IMR-90 (cell line): ENCODE results near the gene AGO1. TPM values are rescaled to one million over a fixed set of nuclear protein-coding genes. Genes with fewer than 3 reads are reported as not detected.

Experiments used
- ATAC-seq: fragments of 200-7000 bp; cut with Tn5 transposase; 2 replicates; pipeline ENCODE4 v1.9.1; 2020; ENCODE audit warnings: low read depth, mild to moderate bottlenecking, moderate library complexity
- BruUV-seq: library from RNA; stranded (reverse); fragments of 400-500 nt; replicated peaks from 2 replicates; lab custom pipeline; 2021; lab: Mats Ljungman, UMichigan
- CTCF ChIA-PET: fragments of 300-600 bp; formaldehyde crosslinking; extraction: SDS; loops from one replicate; lab custom pipeline; 2021; ENCODE audit warnings: antibody characterized with exemption; lab: Yijun Ruan, JAX
- POLR2A ChIA-PET: fragments of 300-600 bp; sonication (Branson Sonifier 250); formaldehyde crosslinking; loops from one replicate; lab custom pipeline; 2022; ENCODE audit warnings: antibody characterized with exemption; ENCODE audit not compliant: unreplicated experiment; lab: Charles Lee
- DNase-seq: peaks from one replicate; pipeline ENCODE4 v3.0.0; 2013
- H2AFZ ChIP-seq: replicated peaks from 2 replicates; pipeline ENCODE3; 2013; ENCODE audit warnings: low read length, mild to moderate bottlenecking; ENCODE audit not compliant: poor library complexity
- H2AK5ac ChIP-seq: 2 replicates; pipeline ENCODE4 v1.6.1; 2013; ENCODE audit warnings: low read depth, low read length, inconsistent platforms
- H2AK9ac ChIP-seq: replicated peaks from 2 replicates; pipeline ENCODE3; 2013; ENCODE audit warnings: mild to moderate bottlenecking, low read depth, low read length, moderate library complexity; ENCODE audit not compliant: poor library complexity
- H2BK120ac ChIP-seq: 2 replicates; pipeline ENCODE4 v1.6.1; 2013; ENCODE audit warnings: low read depth, low read length, inconsistent platforms
- H2BK15ac ChIP-seq: 3 replicates; pipeline ENCODE4 v1.6.1; 2013; ENCODE audit warnings: low read depth, low read length, inconsistent platforms
- H2BK20ac ChIP-seq: 2 replicates; pipeline ENCODE4 v1.6.1; 2013; ENCODE audit warnings: low read depth, mild to moderate bottlenecking, inconsistent platforms, low read length, moderate library complexity
- H2BK5ac ChIP-seq: 2 replicates; pipeline ENCODE4 v1.6.1; 2013; ENCODE audit warnings: mild to moderate bottlenecking, low read depth, low read length, inconsistent platforms; ENCODE audit not compliant: poor library complexity, severe bottlenecking
- H3K14ac ChIP-seq: replicated peaks from 2 replicates; pipeline ENCODE4 v1.6.1; 2013; ENCODE audit warnings: low read depth, low read length, inconsistent platforms
- H3K18ac ChIP-seq: 2 replicates; pipeline ENCODE4 v1.6.1; 2013; ENCODE audit warnings: low read depth, low read length, control low read depth
- H3K23ac ChIP-seq: 2 replicates; pipeline ENCODE4 v1.6.1; 2013; ENCODE audit warnings: low read depth, low read length, inconsistent platforms
- H3K27ac ChIP-seq: 2 replicates; pipeline ENCODE4 v1.5.1; 2013; ENCODE audit warnings: mild to moderate bottlenecking, control low read depth, low read length; ENCODE audit not compliant: insufficient read depth
- H3K27me3 ChIP-seq: 2 replicates; pipeline ENCODE4 v1.6.1; 2013; ENCODE audit warnings: low read length; ENCODE audit not compliant: control insufficient read depth, insufficient read depth
- H3K36me3 ChIP-seq: 2 replicates; pipeline ENCODE4 v1.6.1; 2013; ENCODE audit warnings: low read length, mixed read lengths; ENCODE audit not compliant: control insufficient read depth, insufficient read depth
- H3K4ac ChIP-seq: 2 replicates; pipeline ENCODE4 v1.6.1; 2013; ENCODE audit warnings: low read depth, low read length, inconsistent platforms
- H3K4me1 ChIP-seq: 2 replicates; pipeline ENCODE4 v1.6.1; 2013; ENCODE audit warnings: low read length, mixed read lengths; ENCODE audit not compliant: control insufficient read depth, insufficient read depth
- H3K4me2 ChIP-seq: 2 replicates; pipeline ENCODE4 v1.6.1; 2013; ENCODE audit warnings: low read depth, mild to moderate bottlenecking, control low read depth, low read length, moderate library complexity
- H3K4me3 ChIP-seq: 2 replicates; pipeline ENCODE4 v1.5.1; 2013; ENCODE audit warnings: low read depth, mild to moderate bottlenecking, control low read depth, low read length, moderate library complexity; ENCODE audit not compliant: insufficient read depth
- H3K56ac ChIP-seq: 2 replicates; pipeline ENCODE4 v1.6.1; 2013; ENCODE audit warnings: low read length, inconsistent platforms; ENCODE audit not compliant: insufficient read depth; ENCODE audit errors: extremely low read depth
- H3K79me1 ChIP-seq, 2 experiments: 2 replicates each; pipeline ENCODE4 v1.6.1; 2013; ENCODE audit warnings: low read length in 2 of 2, inconsistent platforms in 1 of 2, low read depth in 1 of 2
- H3K9ac ChIP-seq: 2 replicates; pipeline ENCODE4 v1.6.1; 2013; ENCODE audit warnings: low read depth, low read length, control low read depth
- H3K9me1 ChIP-seq: 2 replicates; pipeline ENCODE4 v1.6.1; 2013; ENCODE audit warnings: low read length, inconsistent platforms; ENCODE audit not compliant: insufficient read depth
- H3K9me3 ChIP-seq: 2 replicates; pipeline ENCODE4 v1.6.1; 2013; ENCODE audit warnings: low read length; ENCODE audit not compliant: control insufficient read depth, insufficient read depth
- H4K20me1 ChIP-seq: 2 replicates; pipeline ENCODE4 v1.6.1; 2013; ENCODE audit warnings: low read length, inconsistent platforms; ENCODE audit not compliant: insufficient read depth
- H4K5ac ChIP-seq: 2 replicates; pipeline ENCODE4 v1.6.1; 2013; ENCODE audit warnings: mild to moderate bottlenecking, low read depth, low read length, control low read depth
- H4K8ac ChIP-seq, 2 experiments: 2 replicates each; pipeline ENCODE4 v1.6.1; 2013; ENCODE audit warnings: low read depth in 2 of 2, low read length in 2 of 2, control low read depth in 1 of 2, inconsistent platforms in 1 of 2
- H4K91ac ChIP-seq: 2 replicates; pipeline ENCODE4 v1.6.1; 2013; ENCODE audit warnings: low read depth, low read length, inconsistent platforms; ENCODE audit not compliant: insufficient read depth
- CTCF ChIP-seq: conservative IDR thresholded peaks from 2 replicates; pipeline ENCODE4 v1.5.1; 2012; ENCODE audit warnings: mild to moderate bottlenecking, low read depth, low read length, improper control_type of control experiment
- MAFK ChIP-seq: IDR thresholded peaks from 2 replicates; pipeline ENCODE4 v1.6.1; 2012; ENCODE audit warnings: low read depth, low read length, improper control_type of control experiment
- USF2 ChIP-seq: fragments of 150-350 bp; IDR thresholded peaks from 2 replicates; pipeline ENCODE4 v1.6.1; 2017; ENCODE audit warnings: mild to moderate bottlenecking, antibody characterized with exemption, low read length, low read depth
- WGBS, 2 experiments: methylation state at CpG; one replicate each; pipeline versions ENCODE4 v1.1.5 to v1.1.7; 2013; ENCODE audit warnings: missing lambda C conversion rate in 2 of 2; ENCODE audit not compliant: insufficient read length in 1 of 2; ENCODE audit errors: extremely low coverage in 2 of 2; 5-methylcytosine and 5-hydroxymethylcytosine counted together
- dilution Hi-C: fragments of 300-500 bp; cut with HindIII; formaldehyde crosslinking; loops from one replicate; pipeline ENCODE4 v1.14.3; 2018; ENCODE audit warnings: low sequenced_read_pairs; ENCODE audit not compliant: unreplicated experiment
- in situ Hi-C: fragments of 300-500 bp; cut with MboI; formaldehyde crosslinking; loops from 3 replicates; pipeline ENCODE4 v1.14.3; 2019; ENCODE audit warnings: low sequenced_read_pairs, inconsistent platforms, mixed read lengths
- intact Hi-C: fragments of 100-400 bp; cut with micrococcal nuclease; formaldehyde crosslinking; loops from 2 replicates; pipeline ENCODE4 v1.10.0; 2022
- polyA plus RNA-seq, 3 experiments: library from polyadenylated mRNA; depleted of rRNA; stranded (reverse); fragments of >200 nt; gene quantifications; 2 replicates each; pipeline ENCODE4 v1.2.3, GENCODE V29; 2012; ENCODE audit warnings: low replicate concordance in 1 of 3
- total RNA-seq: library from RNA; depleted of rRNA; stranded (reverse); fragments of >200 nt; gene quantifications from 2 replicates; pipeline ENCODE4 v1.2.3, GENCODE V29; 2012

The AGO1 gene
- total and polyA plus RNA-seq, 2 of the 4 experiments (the other 2 are of a cell fraction) = 11.3 to 21.5 TPM

GRCh38 chr1:35863136-35863535 lies 19.9 kb upstream of the AGO1 start:
- H2BK15ac ChIP-seq = no peak overlapping the region
- no peak overlapping the region for H2BK5ac ChIP-seq
- no peaks in the 10 kb centered on the region for H3K79me1 ChIP-seq
- DNase-seq (no peak), ATAC-seq (no peak)
- no peak overlapping the region for H3K4me3 ChIP-seq
- H4K8ac ChIP-seq = no peak overlapping the region
- H3K23ac ChIP-seq = no peak overlapping the region
- no peaks in the 10 kb centered on the region for H3K9me1 ChIP-seq
- TF ChIP-seq USF2 = no peak
- TF ChIP-seq CTCF = no peak
- no peak for TF ChIP-seq MAFK
- ChIA-PET CTCF (interaction anchor here (1.0 kb wide), 1 partner anchor 20 kb away, joined by 4 read pairs; the partner anchor contains the start of gene AGO1), POLR2A (no interaction called here)
- H3K27ac ChIP-seq = no peak overlapping the region
- no peak overlapping the region for H2BK120ac ChIP-seq
- no peak overlapping the region for H4K91ac ChIP-seq
- dilution Hi-C loops (no loop called here), intact Hi-C loops (no loop called here), in situ Hi-C loops (no loop called here)
- H2AFZ ChIP-seq = no peak overlapping the region
- H3K36me3 ChIP-seq = no peaks in the 10 kb centered on the region
- BruUV-seq = no TSS peak
- H3K4me2 ChIP-seq = no peak overlapping the region
- H3K18ac ChIP-seq = no peak overlapping the region
- H2AK5ac ChIP-seq = no peak overlapping the region
- H2AK9ac ChIP-seq = no peak overlapping the region
- no peak overlapping the region for H3K56ac ChIP-seq
- H3K9ac ChIP-seq = no peak overlapping the region
- no peaks in the 10 kb centered on the region for H3K4me1 ChIP-seq
- no peak overlapping the region for H2BK20ac ChIP-seq
- H4K20me1 ChIP-seq = no peaks in the 10 kb centered on the region
- no peak overlapping the region for H3K4ac ChIP-seq
- no peaks in the 10 kb centered on the region for H3K9me3 ChIP-seq
- no CpG with 5 or more reads among the region's 1 CpG for WGBS, 2 experiments
- H4K5ac ChIP-seq = no peak overlapping the region
- no peaks in the 10 kb centered on the region for H3K27me3 ChIP-seq
- no peak overlapping the region for H3K14ac ChIP-seq
